Liver (tissue), 3 donors: ENCODE data around the gene SLC6A7.

Experiments
- GABPA ChIP-seq, 2 donors: IDR thresholded peaks in 1 of 2; conservative IDR thresholded peaks in 1 of 2; 2 replicates each; pipeline ENCODE4 v1.6.1; 2016; ENCODE audit warnings: antibody characterized with exemption in 2 of 2, mild to moderate bottlenecking in 1 of 2, moderate library complexity in 1 of 2
- JUND ChIP-seq, 2 donors: IDR thresholded peaks; 2 replicates each; pipeline ENCODE4 v1.6.1; 2016; ENCODE audit warnings: antibody characterized with exemption in 2 of 2
- RAD21 ChIP-seq, 2 donors: IDR thresholded peaks; 2 replicates each; pipeline ENCODE4 v1.6.1; 2016; ENCODE audit warnings: antibody characterized with exemption in 2 of 2, mild to moderate bottlenecking in 2 of 2
- TAF1 ChIP-seq: conservative IDR thresholded peaks from 2 replicates; pipeline ENCODE4 v1.6.1; 2016; ENCODE audit warnings: antibody characterized with exemption, mild to moderate bottlenecking
- YY1 ChIP-seq: IDR thresholded peaks from 2 replicates; pipeline ENCODE4 v1.6.1; 2016; ENCODE audit warnings: antibody characterized with exemption, mild to moderate bottlenecking
- TF ChIP-seq, protein P1 (sequence below): fragments of 150-350 bp; IDR thresholded peaks from 2 replicates; pipeline ENCODE4 v1.5.1; 2017; ENCODE audit warnings: improper control_type of control experiment, low read depth, low read length; ENCODE audit not compliant: missing input control
- TF ChIP-seq, protein P2 (sequence below): IDR thresholded peaks from 2 replicates; pipeline ENCODE4 v1.6.1; 2016; ENCODE audit warnings: antibody characterized with exemption
- TF ChIP-seq, protein P3 (sequence below): IDR thresholded peaks from 2 replicates; pipeline ENCODE4 v1.6.1; 2016; ENCODE audit warnings: antibody characterized with exemption, mild to moderate bottlenecking
- donor health status: healthy.
- donor health status: healthy.

- TF ChIP-seq, protein P1, sequence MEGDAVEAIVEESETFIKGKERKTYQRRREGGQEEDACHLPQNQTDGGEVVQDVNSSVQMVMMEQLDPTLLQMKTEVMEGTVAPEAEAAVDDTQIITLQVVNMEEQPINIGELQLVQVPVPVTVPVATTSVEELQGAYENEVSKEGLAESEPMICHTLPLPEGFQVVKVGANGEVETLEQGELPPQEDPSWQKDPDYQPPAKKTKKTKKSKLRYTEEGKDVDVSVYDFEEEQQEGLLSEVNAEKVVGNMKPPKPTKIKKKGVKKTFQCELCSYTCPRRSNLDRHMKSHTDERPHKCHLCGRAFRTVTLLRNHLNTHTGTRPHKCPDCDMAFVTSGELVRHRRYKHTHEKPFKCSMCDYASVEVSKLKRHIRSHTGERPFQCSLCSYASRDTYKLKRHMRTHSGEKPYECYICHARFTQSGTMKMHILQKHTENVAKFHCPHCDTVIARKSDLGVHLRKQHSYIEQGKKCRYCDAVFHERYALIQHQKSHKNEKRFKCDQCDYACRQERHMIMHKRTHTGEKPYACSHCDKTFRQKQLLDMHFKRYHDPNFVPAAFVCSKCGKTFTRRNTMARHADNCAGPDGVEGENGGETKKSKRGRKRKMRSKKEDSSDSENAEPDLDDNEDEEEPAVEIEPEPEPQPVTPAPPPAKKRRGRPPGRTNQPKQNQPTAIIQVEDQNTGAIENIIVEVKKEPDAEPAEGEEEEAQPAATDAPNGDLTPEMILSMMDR = no peak
- TF ChIP-seq, protein P2, sequence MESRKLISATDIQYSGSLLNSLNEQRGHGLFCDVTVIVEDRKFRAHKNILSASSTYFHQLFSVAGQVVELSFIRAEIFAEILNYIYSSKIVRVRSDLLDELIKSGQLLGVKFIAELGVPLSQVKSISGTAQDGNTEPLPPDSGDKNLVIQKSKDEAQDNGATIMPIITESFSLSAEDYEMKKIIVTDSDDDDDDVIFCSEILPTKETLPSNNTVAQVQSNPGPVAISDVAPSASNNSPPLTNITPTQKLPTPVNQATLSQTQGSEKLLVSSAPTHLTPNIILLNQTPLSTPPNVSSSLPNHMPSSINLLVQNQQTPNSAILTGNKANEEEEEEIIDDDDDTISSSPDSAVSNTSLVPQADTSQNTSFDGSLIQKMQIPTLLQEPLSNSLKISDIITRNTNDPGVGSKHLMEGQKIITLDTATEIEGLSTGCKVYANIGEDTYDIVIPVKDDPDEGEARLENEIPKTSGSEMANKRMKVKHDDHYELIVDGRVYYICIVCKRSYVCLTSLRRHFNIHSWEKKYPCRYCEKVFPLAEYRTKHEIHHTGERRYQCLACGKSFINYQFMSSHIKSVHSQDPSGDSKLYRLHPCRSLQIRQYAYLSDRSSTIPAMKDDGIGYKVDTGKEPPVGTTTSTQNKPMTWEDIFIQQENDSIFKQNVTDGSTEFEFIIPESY = no peak
- TF ChIP-seq RAD21 (IDR thresholded peaks at IDR 0.05) (no peak), GABPA (IDR thresholded peaks at IDR 0.05 in 1 of 2, conservative IDR thresholded peaks at IDR 0.05 in 1 of 2) (no peak), TAF1 (no peak), YY1 (no peak), JUND (IDR thresholded peaks at IDR 0.05) (no peak)
- TF ChIP-seq, protein P3, sequence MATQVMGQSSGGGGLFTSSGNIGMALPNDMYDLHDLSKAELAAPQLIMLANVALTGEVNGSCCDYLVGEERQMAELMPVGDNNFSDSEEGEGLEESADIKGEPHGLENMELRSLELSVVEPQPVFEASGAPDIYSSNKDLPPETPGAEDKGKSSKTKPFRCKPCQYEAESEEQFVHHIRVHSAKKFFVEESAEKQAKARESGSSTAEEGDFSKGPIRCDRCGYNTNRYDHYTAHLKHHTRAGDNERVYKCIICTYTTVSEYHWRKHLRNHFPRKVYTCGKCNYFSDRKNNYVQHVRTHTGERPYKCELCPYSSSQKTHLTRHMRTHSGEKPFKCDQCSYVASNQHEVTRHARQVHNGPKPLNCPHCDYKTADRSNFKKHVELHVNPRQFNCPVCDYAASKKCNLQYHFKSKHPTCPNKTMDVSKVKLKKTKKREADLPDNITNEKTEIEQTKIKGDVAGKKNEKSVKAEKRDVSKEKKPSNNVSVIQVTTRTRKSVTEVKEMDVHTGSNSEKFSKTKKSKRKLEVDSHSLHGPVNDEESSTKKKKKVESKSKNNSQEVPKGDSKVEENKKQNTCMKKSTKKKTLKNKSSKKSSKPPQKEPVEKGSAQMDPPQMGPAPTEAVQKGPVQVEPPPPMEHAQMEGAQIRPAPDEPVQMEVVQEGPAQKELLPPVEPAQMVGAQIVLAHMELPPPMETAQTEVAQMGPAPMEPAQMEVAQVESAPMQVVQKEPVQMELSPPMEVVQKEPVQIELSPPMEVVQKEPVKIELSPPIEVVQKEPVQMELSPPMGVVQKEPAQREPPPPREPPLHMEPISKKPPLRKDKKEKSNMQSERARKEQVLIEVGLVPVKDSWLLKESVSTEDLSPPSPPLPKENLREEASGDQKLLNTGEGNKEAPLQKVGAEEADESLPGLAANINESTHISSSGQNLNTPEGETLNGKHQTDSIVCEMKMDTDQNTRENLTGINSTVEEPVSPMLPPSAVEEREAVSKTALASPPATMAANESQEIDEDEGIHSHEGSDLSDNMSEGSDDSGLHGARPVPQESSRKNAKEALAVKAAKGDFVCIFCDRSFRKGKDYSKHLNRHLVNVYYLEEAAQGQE = no peak
Measured at GRCh38 chr5:150218693-150219035, 28.8 kb downstream of the SLC6A7 start.
